ENCODE measurements around the gene CEACAM20.
"Not testable (repeated sequence)": the region's sequence is repeated elsewhere in the genome, so short reads cannot be mapped to it uniquely, and the experiment has no call there.

Gene CEACAM20

DNA sequence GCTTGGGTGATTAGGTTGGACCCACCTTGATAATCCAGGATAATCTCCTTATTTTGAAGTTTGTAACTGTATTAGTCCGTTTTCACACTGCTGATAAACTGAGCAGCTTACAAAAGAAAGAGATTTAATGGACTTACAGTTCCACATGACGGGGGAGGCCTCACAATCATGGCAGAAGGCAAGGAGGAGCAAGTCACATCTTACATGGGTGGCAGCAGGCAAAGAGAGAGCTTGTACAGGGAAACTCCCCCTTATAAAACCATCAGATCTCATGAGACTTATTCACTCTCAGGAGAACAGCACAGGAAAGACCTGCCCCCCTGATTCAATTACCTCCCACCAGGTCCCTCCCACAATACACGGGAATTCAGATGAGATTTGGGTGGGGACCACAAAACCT, 5.9 kb upstream of the CEACAM20 start:
- peaks cover 13% of the 10 kb centered on the region for H3K9me3 Mint-ChIP-seq
- not testable (repeated sequence) for H3K27ac Mint-ChIP-seq; ATAC-seq (ENCODE audit: low read depth); DNase-seq (ENCODE audit: low spot score in 2 of 2); H3K27me3 Mint-ChIP-seq; H3K4me1 Mint-ChIP-seq; H3K4me3 Mint-ChIP-seq; H3K36me3 Mint-ChIP-seq

DNA sequence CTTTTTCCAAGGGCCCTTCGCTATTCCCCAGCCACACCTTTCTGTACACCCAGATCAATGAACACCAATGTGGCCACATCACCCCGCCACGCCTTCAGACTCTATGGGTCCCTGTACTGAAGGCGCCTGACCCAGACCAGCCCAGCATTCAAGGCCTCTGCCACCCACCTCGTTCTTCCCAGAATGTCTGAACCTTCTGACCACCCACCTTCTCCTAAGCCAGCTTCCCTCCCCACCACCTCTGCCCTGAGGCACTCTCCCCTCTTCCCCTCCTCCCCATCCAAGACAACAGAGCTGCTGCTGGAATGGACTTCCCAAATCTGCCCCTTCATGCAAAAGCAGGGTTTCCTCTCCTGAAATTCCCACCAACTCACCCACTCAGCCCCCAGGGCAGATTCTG, 3.3 kb upstream of the CEACAM20 start:
- peaks cover 7% of the 10 kb centered on the region for H3K36me3 Mint-ChIP-seq
- H3K27ac Mint-ChIP-seq = no peak overlapping the region
- H3K9me3 Mint-ChIP-seq = peaks cover 16% of the 10 kb centered on the region
- ATAC-seq (ENCODE audit: low read depth) (no peak), DNase-seq (ENCODE audit: low spot score in 2 of 2) (no peak)
- peaks cover 7% of the 10 kb centered on the region for H3K27me3 Mint-ChIP-seq
- no peaks in the 10 kb centered on the region for H3K4me1 Mint-ChIP-seq
- no peak overlapping the region for H3K4me3 Mint-ChIP-seq

DNA sequence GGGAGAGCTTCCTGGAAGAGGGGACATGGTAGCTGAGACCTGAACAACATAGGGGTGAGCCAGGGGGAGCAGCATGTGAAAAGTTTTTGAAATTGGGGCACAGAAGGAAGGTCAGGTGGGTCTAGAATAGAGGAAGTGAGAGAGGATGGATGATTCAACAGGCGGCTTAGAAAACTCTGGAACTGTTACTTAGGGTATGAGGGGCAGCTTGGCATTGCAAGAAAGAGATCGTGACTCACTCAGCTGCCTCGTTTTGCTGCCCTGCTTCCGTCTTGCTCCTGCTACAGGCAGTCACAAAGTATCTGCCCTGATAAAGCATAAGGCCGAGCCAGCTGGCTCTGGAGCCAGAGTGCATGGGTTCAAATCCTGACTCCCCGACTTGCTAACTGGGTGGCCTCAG, 1.3 kb upstream of the CEACAM20 start:
- H3K4me3 Mint-ChIP-seq = no peak overlapping the region
- ATAC-seq (ENCODE audit: low read depth) = no peak
- H3K36me3 Mint-ChIP-seq = peaks cover 5% of the 10 kb centered on the region
- no peak for DNase-seq (ENCODE audit: low spot score in 2 of 2)
- peaks cover 13% of the 10 kb centered on the region for H3K9me3 Mint-ChIP-seq
- no peaks in the 10 kb centered on the region for H3K4me1 Mint-ChIP-seq
- H3K27me3 Mint-ChIP-seq = peaks cover 7% of the 10 kb centered on the region
- no peak overlapping the region for H3K27ac Mint-ChIP-seq

DNA sequence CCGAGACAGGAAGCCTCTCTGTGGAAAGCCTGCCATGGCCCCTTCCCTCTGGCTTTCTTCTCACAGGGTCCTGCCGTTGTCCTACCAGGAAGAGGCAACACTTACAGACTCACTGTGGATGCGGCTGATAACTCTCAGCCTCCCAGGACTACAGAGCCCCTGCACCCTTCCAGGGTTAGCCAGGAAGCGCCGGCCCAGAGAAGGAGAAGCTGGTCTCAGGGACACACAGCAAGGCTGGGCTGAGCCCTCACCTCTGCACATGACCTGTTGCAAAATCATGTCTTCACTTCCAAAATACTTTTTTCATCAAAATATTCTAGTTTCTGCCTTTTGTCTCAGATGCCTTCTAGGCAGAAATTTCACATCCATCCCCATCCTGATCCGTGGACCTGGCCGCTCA, 1.9 kb downstream of the CEACAM20 start:
- Mint-ChIP-seq H3K27me3 (peaks cover 4% of the 10 kb centered on the region), H3K27ac (no peak overlapping the region), H3K4me1 (no peaks in the 10 kb centered on the region), H3K9me3 (peaks cover 13% of the 10 kb centered on the region), H3K36me3 (peaks cover 3% of the 10 kb centered on the region), H3K4me3 (no peak overlapping the region)
- ATAC-seq (ENCODE audit: low read depth) (no peak), DNase-seq (ENCODE audit: low spot score in 2 of 2) (no peak)

DNA sequence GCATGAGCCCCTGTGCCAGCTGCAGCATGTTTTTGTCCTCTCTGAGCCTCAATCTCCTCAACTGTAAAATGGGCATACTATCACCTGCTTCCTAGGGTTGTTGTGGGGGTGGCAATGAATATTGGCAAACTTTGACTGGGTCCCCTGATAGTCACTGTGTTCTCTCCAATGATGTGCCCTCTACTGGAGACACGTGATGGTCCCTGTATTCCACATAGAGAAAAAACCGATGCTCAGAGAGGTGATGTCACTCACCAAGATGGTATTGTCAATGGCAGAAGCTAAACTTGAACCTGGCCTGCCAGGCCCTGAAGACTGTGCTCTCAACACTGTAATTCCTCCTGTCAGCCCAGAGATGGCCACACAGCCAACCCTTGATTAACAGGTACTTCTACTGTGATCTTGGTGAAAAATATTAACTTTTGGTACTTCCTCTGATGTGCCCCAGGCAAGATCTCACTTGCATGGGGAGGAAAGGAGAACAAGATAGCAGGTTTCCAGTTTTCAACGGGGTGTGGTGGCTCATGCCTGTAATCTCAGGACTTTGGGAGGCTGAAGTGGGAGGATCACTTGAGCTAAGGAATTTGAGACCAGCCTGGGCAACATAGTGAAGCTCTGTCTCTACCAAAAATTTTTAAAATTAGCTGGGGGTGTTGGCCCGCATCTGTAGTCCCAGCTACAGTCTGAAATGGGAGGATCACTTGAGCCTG, 3.6 kb downstream of the CEACAM20 start:
- Mint-ChIP-seq H3K27ac (no peak overlapping the region), H3K36me3 (peaks cover 3% of the 10 kb centered on the region), H3K4me3 (no peak overlapping the region), H3K4me1 (no peaks in the 10 kb centered on the region), H3K9me3 (peaks cover 13% of the 10 kb centered on the region), H3K27me3 (peaks cover 4% of the 10 kb centered on the region)
- no peak for ATAC-seq (ENCODE audit: low read depth)
- DNase-seq (ENCODE audit: low spot score in 2 of 2) = no peak

DNA sequence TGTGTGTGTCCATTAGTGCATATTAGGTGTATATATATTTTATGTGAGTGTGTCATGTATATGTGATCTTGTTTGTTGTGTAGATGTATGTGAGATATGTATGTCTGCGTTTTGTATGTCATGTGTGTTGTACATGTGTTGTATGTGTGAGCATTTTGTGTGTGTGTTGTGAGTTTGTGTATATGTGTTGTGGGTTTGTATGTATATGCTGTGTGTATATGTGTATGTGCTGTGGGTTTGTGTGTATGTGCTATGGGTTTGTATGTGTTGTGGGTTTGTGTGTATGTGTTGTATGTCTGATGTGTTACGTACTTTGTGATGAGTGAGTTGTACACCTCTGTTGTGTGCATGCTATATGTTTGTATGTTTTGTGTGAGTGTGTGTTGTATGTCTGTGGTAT, 8.1 kb downstream of the CEACAM20 start:
- Mint-ChIP-seq H3K27ac (no peak overlapping the region), H3K4me1 (no peaks in the 10 kb centered on the region), H3K27me3 (no peaks in the 10 kb centered on the region), H3K9me3 (peaks cover 1% of the 10 kb centered on the region), H3K36me3 (no peaks in the 10 kb centered on the region), H3K4me3 (no peak overlapping the region)
- DNase-seq (ENCODE audit: low spot score in 2 of 2) = no peak
- ATAC-seq (ENCODE audit: low read depth) = no peak

DNA sequence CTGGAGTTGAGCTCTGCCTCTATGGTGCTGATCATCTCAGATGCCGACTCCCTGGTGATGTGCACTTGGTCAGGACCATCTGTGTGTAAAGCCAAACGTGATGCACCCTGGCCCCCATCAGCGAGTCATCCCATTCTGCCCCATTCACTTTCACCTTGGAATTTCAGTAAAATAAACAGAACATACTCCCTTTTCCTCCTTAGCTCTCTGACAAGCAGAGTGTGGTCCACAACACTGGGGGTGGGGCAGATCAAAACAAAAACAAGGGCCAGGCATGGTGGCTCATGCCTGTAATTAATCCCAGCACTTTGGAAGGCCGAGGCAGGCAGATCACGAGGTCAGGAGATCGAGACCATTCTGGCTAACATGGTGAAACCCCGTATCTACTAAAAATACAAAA, 12.3 kb downstream of the CEACAM20 start:
- no peak overlapping the region for H3K27ac Mint-ChIP-seq
- no peaks in the 10 kb centered on the region for H3K4me1 Mint-ChIP-seq
- H3K4me3 Mint-ChIP-seq = no peak overlapping the region
- peaks cover 4% of the 10 kb centered on the region for H3K9me3 Mint-ChIP-seq
- H3K36me3 Mint-ChIP-seq = no peaks in the 10 kb centered on the region
- DNase-seq (ENCODE audit: low spot score in 2 of 2) = no peak
- H3K27me3 Mint-ChIP-seq = peaks cover 2% of the 10 kb centered on the region
- ATAC-seq (ENCODE audit: low read depth) = no peak

DNA sequence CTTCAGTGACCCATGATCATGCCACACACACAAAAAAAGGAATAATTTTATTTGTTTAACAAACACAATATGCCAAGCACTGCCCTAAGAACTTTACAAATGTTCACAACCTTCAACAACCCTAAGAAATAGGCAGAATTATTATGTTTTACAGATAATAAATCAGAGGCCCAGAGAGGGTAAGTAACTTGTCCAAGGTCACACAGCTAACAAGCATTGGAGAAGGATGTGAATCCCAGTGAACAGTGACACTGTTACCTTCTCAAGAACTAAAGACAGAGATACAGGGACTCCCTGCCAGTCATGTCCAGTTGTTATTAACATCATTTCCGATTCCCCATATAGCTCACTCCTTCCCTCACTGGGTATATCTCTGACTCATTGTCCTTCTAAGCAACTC, 13.6 kb downstream of the CEACAM20 start:
- Mint-ChIP-seq H3K4me3 (no peak overlapping the region), H3K36me3 (no peaks in the 10 kb centered on the region), H3K4me1 (no peaks in the 10 kb centered on the region), H3K27me3 (peaks cover 2% of the 10 kb centered on the region), H3K27ac (no peak overlapping the region), H3K9me3 (peaks cover 4% of the 10 kb centered on the region)
- DNase-seq (ENCODE audit: low spot score in 2 of 2) (no peak), ATAC-seq (ENCODE audit: low read depth) (no peak)

DNA sequence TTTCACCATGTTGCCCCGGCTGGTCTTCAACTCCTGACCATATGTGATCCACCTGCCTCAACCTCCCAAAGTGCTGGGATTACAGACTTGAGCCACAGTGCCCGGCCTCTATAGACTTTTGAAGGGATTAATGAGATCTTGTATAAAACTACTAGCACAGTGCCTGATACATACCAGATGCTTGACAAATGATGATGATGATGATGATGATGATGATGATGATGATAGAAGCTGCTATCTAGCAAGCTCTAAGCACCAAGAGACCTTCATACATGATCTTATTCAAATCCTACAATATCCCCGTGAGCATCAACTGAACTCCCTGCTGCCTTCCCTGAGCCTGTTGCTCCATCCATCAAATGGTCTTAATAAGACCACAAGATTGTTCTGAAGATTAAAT, 14.4 kb downstream of the CEACAM20 start:
- Mint-ChIP-seq H3K4me1 (no peaks in the 10 kb centered on the region), H3K4me3 (no peak overlapping the region), H3K27ac (no peak overlapping the region)

DNA sequence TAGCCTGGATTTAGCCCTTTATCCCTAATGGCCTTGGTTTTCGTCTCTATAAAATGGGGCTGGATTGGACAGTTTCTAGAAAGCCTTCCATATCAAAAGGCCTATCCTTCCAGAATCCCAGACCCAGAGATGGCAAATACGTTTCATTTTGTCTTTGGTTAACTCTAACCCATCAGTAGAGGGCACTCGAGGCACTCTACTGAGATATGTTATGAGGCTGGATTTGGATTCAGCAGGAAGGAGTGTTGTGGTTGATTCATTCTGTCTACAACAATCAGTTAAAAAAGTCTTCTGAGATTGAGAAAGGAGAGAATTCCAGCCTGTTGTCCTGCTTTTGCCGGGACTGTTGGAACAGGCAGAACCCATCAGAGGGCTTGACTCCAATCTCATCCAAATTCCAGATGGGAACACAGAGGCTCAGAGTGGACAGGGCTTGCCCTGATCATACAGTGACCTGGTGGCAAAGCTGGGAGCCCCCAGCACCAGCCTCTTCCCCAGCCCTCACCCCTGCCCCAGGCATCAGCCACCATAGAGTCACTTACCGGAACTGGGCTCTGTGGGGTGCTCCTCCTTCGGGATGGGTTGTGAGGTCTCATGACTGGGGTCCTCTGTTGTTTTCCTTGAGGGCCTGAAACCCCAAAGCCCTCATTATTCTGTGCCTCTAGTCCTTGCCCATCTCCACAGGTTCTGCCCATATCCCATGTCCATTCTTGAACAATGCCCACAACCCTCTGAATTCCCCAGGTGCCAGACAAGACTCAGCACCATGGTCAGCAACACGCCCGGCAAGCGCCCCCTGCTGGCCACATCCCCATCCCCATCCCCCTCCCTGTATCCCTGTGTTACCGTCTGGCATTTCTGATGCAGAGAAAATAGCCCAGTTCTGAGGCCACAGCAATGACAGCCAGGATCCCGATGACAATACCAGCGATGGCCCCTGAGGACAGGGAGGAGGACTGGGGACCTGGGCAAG, 16.9 kb downstream of the CEACAM20 start:
- Mint-ChIP-seq H3K27ac (no peak overlapping the region), H3K9me3 (peaks cover 22% of the 10 kb centered on the region), H3K4me3 (no peak overlapping the region), H3K4me1 (no peaks in the 10 kb centered on the region), H3K36me3 (peaks cover 11% of the 10 kb centered on the region), H3K27me3 (peaks cover 17% of the 10 kb centered on the region)
- no peak for ATAC-seq (ENCODE audit: low read depth)
- DNase-seq (ENCODE audit: low spot score in 2 of 2) = no peak

More for the DNA sequence above, 14.4 kb downstream of the CEACAM20 start:
- peaks cover 6% of the 10 kb centered on the region for H3K27me3 Mint-ChIP-seq
- H3K36me3 Mint-ChIP-seq = peaks cover under 1% of the 10 kb centered on the region
- ATAC-seq (ENCODE audit: low read depth) = no peak
- H3K9me3 Mint-ChIP-seq = peaks cover 8% of the 10 kb centered on the region
- DNase-seq (ENCODE audit: low spot score in 2 of 2) = no peak

DNA sequence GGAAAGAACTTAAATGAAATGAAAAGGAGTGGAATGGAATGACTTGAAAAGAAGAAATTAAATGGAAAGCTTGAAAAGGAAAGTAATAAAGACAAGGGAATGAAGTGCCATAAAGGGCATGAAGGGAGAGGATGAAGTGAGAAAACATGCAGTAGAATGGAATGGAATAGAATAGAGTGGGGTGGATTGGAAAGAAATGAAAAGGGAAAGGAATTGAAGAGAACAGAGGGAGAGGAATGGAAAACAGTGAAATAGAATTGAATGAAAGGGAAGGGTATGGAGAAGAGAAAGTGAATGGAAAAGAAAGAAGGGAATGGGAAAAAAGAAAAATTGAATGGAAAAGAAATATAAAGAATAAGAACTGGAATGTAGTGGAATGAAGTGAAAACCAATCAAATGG, 20.0 kb downstream of the CEACAM20 start:
- peaks cover 15% of the 10 kb centered on the region for H3K36me3 Mint-ChIP-seq
- no peak overlapping the region for H3K27ac Mint-ChIP-seq
- H3K9me3 Mint-ChIP-seq = peaks cover 27% of the 10 kb centered on the region
- DNase-seq (ENCODE audit: low spot score in 2 of 2) = no peak
- ATAC-seq (ENCODE audit: low read depth) = no peak
- H3K27me3 Mint-ChIP-seq = peaks cover 28% of the 10 kb centered on the region
- no peak overlapping the region for H3K4me3 Mint-ChIP-seq
- H3K4me1 Mint-ChIP-seq = no peaks in the 10 kb centered on the region

DNA sequence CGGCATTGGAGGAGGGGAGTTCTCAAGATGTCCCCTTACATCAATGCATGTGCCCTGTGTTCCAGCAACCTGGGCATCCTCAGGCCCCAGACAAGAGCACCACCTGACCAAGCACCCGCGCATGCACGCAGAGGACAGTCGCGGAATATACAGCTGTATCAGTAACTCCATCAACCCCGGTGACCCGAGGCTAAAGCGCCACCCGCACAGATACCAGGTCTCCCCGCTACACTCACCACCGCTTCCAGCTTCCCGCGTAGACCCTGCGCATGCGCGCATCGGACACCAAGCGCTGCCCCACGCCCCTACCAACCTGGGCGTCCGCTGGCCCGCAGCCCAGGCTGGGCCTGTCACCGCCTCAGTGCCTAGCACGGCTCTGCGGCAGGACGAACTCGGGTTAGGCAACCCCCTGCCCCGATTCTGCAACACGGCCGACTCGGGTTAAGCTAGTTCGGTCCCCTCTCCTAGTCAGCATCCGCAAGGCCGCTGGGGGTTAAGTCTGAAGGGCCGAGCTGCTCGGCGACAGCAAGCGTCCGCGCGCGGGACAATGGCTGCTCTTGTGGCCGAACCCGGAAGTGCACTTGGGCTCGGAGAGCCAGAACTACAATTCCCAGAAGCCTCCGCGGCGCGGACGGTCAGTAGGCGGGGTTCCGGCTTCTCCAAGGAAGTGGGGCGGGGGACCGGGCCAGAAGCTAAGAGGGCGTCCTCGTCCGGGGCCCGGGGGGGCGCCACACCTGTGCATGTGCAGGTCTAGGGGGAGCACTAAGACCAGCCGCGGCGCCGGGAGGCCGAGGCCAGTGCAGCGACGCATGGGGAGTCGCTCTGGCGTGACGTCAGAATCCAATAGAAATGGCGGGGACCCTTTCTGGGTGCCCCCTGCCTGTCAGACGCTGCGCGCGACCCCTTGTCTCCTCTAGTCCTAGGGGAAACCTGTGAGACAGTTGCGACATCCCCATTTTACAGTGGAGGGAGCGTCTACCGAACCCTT, 29.2 kb downstream of the CEACAM20 start, which contains the start of gene ZNF180:
ZNF180 (minus strand) TSS at position 561 of the 988 bp plus-strand sequence. CDS start 3,188 bp downstream, outside the sequence.
- peaks cover 2% of the 10 kb centered on the region for H3K27me3 Mint-ChIP-seq
- H3K4me3 Mint-ChIP-seq = peak within 1 kb of the TSS; percentile 97
- DNase-seq (ENCODE audit: low spot score in 2 of 2) (peak; percentile 92 to 98), ATAC-seq (ENCODE audit: low read depth) (peak; percentile 92)
- H3K36me3 Mint-ChIP-seq = peaks cover 44% of the 10 kb centered on the region
- H3K4me1 Mint-ChIP-seq = peaks cover 29% of the 10 kb centered on the region
- H3K27ac Mint-ChIP-seq = peak within 1 kb of the TSS; percentile 90
- peaks cover 35% of the 10 kb centered on the region for H3K9me3 Mint-ChIP-seq

DNA sequence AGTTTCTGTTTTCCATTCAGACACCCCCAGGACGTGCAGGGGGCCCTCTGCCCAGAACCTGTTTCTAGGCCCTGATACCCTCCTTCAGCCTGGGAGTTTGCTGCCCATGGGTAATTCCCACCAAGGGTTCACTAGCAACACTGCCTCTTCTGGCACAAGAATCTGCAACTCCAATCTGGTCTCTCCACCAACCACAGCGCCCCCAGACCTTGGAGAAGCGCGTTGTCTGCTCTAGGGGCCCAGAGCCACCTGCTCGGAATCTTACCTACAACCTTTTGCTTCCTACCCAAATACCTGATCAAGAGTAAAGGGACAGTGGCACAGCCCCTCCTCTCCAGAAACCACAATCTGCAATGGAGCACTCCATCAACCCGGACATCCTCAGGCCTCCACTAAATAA, 29.9 kb downstream of the CEACAM20 start:
- H3K27ac Mint-ChIP-seq = peak overlapping the region; percentile 90
- H3K4me1 Mint-ChIP-seq = peaks cover 29% of the 10 kb centered on the region
- H3K36me3 Mint-ChIP-seq = peaks cover 51% of the 10 kb centered on the region
- H3K27me3 Mint-ChIP-seq = no peaks in the 10 kb centered on the region
- ATAC-seq (ENCODE audit: low read depth) = no peak
- H3K9me3 Mint-ChIP-seq = peaks cover 39% of the 10 kb centered on the region
- peak overlapping the region; percentile 97 for H3K4me3 Mint-ChIP-seq
- DNase-seq (ENCODE audit: low spot score in 2 of 2) = no peak
